Activated CD8-positive, alpha-beta T cell treated with anti-CD3 and anti-CD28 coated beads for 36 hours (primary cell): ENCODE data around the gene CASKIN2. TPM values are rescaled to one million over a fixed set of nuclear protein-coding genes. Genes with fewer than 3 reads are reported as not detected.

Experiments used
- ATAC-seq: fragments of 200-7000 bp; cut with Tn5 transposase; one replicate; pipeline ENCODE4 v1.10.0; 2021; ENCODE audit warnings: mild to moderate bottlenecking, moderate library complexity
- CTCF ChIA-PET: fragments of 350-600 bp; sonication (Branson Sonifier 250); formaldehyde crosslinking; loops from one replicate; lab custom pipeline; 2021; ENCODE audit warnings: antibody characterized with exemption; lab: Charles Lee
- POLR2A ChIA-PET: fragments of 350-600 bp; sonication (Branson Sonifier 250); formaldehyde crosslinking; loops from one replicate; lab custom pipeline; 2021; ENCODE audit warnings: antibody characterized with exemption; lab: Charles Lee
- DNase-seq: peaks from one replicate; pipeline ENCODE4 v3.0.0-alpha.2; 2020
- H3K27ac Mint-ChIP-seq: one replicate; pipeline ENCODE4 v1.8.0; 2021; ENCODE audit warnings: mild to moderate bottlenecking, mixed read lengths
- H3K27me3 Mint-ChIP-seq: one replicate; pipeline ENCODE4 v1.8.0; 2021; ENCODE audit warnings: mixed read lengths
- H3K36me3 Mint-ChIP-seq: one replicate; pipeline ENCODE4 v1.8.0; 2021; ENCODE audit warnings: low read depth, mixed read lengths
- H3K4me1 Mint-ChIP-seq: one replicate; pipeline ENCODE4 v1.8.0; 2021; ENCODE audit warnings: low read depth, mixed read lengths
- H3K4me3 Mint-ChIP-seq: one replicate; pipeline ENCODE4 v1.8.0; 2021; ENCODE audit warnings: mild to moderate bottlenecking, moderate library complexity, mixed read lengths
- H3K9me3 Mint-ChIP-seq: one replicate; pipeline ENCODE4 v1.8.0; 2021; ENCODE audit warnings: mixed read lengths
- intact Hi-C: fragments of 100-400 bp; cut with micrococcal nuclease; formaldehyde crosslinking; loops from one replicate; pipeline ENCODE4 v1.10.0; 2022
- total RNA-seq, 2 experiments: library from RNA; stranded (reverse); gene quantifications; one replicate each; pipeline ENCODE4 v1.2.3, GENCODE V29; 2021
- TF ChIP-seq, protein P1 (sequence below): fragments of 200-600 bp; IDR thresholded peaks from one replicate; pipeline ENCODE4 v1.8.0; 2022; ENCODE audit warnings: antibody characterized with exemption, mild to moderate bottlenecking

CASKIN2 gene
- total RNA-seq, 2 experiments from 2014 or later, result 2.2 to 2.5 TPM

DNA sequence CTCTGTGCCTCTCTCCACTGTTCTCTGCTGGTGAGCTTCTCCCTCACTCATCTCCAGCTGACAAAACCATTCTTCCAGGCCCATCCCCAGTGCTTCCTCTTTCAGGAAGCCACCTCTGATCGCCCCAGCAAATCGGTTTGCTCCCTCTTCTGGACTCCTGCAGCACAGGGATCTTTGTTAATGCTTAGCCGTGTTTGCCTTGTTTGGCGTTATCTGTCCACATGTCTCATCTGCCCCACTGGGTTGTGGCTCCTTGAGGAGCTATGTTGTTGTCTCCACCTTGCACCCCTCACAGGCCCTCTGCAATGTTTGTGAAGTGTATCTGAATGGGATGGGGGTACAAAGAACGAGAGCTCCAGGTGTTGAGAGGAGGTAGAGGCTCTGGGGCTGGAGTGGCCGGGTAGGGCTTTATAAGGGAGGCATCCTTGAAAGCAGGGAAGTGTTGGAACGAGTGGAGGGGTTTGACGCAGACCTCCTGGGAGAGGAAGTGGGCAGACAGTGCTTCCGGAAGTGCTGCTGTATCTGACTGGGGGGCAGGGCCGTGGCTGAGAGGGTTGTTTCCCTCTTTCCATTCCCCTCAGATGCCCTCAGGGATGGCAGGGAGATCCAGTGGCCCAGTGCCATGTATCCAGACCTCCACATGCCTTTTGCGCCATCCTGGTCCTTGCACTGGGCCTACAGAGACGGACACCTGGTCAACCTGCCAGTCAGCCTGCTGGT lies 27.8 kb downstream of the CASKIN2 start:
- Mint-ChIP-seq H3K36me3 (peaks cover 2% of the 10 kb centered on the region), H3K27ac (peak overlapping the region; percentile 95), H3K4me3 (peak overlapping the region; percentile 45), H3K9me3 (no peaks in the 10 kb centered on the region), H3K4me1 (peaks cover 17% of the 10 kb centered on the region), H3K27me3 (no peaks in the 10 kb centered on the region)
- intact Hi-C loops, result no loop called here
- TF ChIP-seq, protein P1, sequence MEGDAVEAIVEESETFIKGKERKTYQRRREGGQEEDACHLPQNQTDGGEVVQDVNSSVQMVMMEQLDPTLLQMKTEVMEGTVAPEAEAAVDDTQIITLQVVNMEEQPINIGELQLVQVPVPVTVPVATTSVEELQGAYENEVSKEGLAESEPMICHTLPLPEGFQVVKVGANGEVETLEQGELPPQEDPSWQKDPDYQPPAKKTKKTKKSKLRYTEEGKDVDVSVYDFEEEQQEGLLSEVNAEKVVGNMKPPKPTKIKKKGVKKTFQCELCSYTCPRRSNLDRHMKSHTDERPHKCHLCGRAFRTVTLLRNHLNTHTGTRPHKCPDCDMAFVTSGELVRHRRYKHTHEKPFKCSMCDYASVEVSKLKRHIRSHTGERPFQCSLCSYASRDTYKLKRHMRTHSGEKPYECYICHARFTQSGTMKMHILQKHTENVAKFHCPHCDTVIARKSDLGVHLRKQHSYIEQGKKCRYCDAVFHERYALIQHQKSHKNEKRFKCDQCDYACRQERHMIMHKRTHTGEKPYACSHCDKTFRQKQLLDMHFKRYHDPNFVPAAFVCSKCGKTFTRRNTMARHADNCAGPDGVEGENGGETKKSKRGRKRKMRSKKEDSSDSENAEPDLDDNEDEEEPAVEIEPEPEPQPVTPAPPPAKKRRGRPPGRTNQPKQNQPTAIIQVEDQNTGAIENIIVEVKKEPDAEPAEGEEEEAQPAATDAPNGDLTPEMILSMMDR, result no peak
- POLR2A ChIA-PET, result interaction anchor here (0.6 to 1.1 kb wide), 5 partner anchors 10 to 237 kb away, joined by 3 to 4 read pairs (median 3); no protein-coding TSS in a partner anchor
- DNase-seq (peak; percentile 73), ATAC-seq (peak; percentile 95)
- CTCF ChIA-PET, result interaction anchor here (0.8 to 2.3 kb wide), 8 partner anchors 12 to 146 kb away, joined by 3 to 7 read pairs (median 4); partner anchors contain the start of genes SMIM5, TMEM94 and TSEN54

DNA sequence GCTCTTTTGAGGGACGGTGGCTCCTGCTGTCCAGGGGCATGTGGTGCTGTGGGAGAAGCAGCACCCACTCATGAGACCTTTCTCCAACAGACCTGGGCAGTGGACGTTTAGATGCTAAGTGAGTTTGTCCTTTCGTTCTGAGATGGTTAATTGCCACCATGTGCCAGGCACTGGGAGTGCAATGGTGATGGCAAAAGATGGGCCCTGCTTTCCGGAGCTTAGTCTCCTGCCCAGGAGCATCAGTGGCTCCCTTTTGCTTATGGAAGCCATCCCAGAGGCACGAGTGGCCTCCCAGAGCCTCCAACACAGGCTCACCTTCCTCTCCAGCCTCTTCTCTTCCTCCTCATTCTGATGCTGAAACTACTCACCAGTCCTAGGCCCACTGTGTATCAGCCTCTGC lies 28.4 kb downstream of the CASKIN2 start:
- Mint-ChIP-seq H3K36me3 (peaks cover 2% of the 10 kb centered on the region), H3K27me3 (no peaks in the 10 kb centered on the region), H3K27ac (peak overlapping the region; percentile 95), H3K9me3 (no peaks in the 10 kb centered on the region), H3K4me1 (peaks cover 17% of the 10 kb centered on the region), H3K4me3 (peak overlapping the region; percentile 45)
- DNase-seq (no peak), ATAC-seq (no peak)
- ChIA-PET CTCF (interaction anchor here (0.8 to 2.3 kb wide), 6 partner anchors 11 to 147 kb away, joined by 3 to 7 read pairs (median 5); partner anchors contain the start of genes SMIM5, TMEM94 and TSEN54), POLR2A (interaction anchor here (0.6 to 1.1 kb wide), 2 partner anchors 37 to 236 kb away, joined by 3 read pairs; no protein-coding TSS in a partner anchor)
- TF ChIP-seq, protein P1, result no peak
- intact Hi-C loops, result no loop called here

DNA sequence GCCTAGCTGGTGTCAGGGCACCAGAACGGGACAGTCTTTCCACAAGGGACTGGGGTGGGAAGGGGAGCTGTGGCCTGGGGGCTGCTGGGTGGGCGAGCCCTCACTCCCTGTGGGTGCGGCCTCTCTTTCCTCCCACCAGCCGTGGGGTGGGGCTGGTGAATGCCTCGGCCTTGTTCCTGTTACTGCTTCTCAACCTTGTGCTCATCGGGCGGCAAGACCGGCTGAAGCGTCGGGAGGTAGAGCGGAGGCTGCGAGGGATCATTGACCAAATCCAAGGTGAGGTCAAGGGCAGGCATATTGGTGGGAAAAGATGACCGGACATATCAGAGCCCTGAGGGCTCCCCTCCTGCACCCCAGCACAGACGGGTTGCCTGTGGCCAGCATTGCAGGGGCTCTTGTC lies 29.2 kb downstream of the CASKIN2 start:
- intact Hi-C loops, result no loop called here
- TF ChIP-seq, protein P1, result no peak
- ChIA-PET CTCF (interaction anchor here (2.3 kb wide), 1 partner anchor 30 kb away, joined by 5 read pairs; the partner anchor contains the start of gene TMEM94), POLR2A (no interaction called here)
- Mint-ChIP-seq H3K9me3 (no peaks in the 10 kb centered on the region), H3K36me3 (peaks cover 2% of the 10 kb centered on the region), H3K27ac (peak overlapping the region; percentile 95), H3K27me3 (no peaks in the 10 kb centered on the region), H3K4me1 (peaks cover 17% of the 10 kb centered on the region), H3K4me3 (no peak overlapping the region)
- no peak for ATAC-seq
- DNase-seq, result no peak

DNA sequence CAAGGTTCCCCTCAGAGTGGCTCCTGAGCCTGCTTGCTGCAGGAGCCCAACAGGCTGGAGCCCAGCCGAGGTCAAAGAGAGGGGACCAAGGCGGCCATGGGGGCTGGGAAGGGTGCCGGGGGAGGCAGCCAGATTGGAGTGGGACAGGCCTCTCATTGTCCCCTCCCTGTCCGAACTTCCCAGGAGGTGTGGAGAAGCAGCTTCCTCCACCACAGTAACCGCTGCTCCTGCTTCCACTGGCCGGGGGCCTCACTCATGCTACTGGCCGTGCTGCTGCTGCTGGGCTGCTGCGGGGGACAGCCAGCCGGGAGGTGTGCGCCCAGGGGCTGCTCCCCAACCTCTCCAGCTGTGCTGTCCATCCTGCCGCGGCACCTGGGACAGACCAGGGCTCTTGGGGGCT lies 29.6 kb downstream of the CASKIN2 start:
- TF ChIP-seq, protein P1, result no peak
- H3K9me3 Mint-ChIP-seq, result no peaks in the 10 kb centered on the region
- no peaks in the 10 kb centered on the region for H3K27me3 Mint-ChIP-seq
- H3K4me3 Mint-ChIP-seq, result no peak overlapping the region
- DNase-seq (no peak), ATAC-seq (no peak)
- POLR2A ChIA-PET, result no interaction called here
- CTCF ChIA-PET, result interaction anchor here (2.3 kb wide), 1 partner anchor 30 kb away, joined by 5 read pairs; the partner anchor contains the start of gene TMEM94
- peaks cover 2% of the 10 kb centered on the region for H3K36me3 Mint-ChIP-seq
- H3K27ac Mint-ChIP-seq, result no peak overlapping the region
- H3K4me1 Mint-ChIP-seq, result peaks cover 17% of the 10 kb centered on the region
- intact Hi-C loops, result no loop called here
